Measurements from ENCODE around the gene KRT23. TPM values are rescaled to one million over a fixed set of nuclear protein-coding genes. Genes with fewer than 3 reads are reported as not detected.

Gene KRT23
- total RNA-seq, 5 donors from 2014 or later (not counting 1 experiment from before 2014, with no cell fraction given), result not detected

- ChIA-PET CTCF (no interaction called here), POLR2A (no interaction called here)
- Mint-ChIP-seq H3K9me3 (no peaks in the 10 kb centered on the region), H3K4me1 (no peaks in the 10 kb centered on the region), H3K27ac (no peak overlapping the region), H3K36me3 (no peaks in the 10 kb centered on the region), H3K27me3 (peaks cover 31 to 35% of the 10 kb centered on the region in 2 donors), H3K4me3 (no peak overlapping the region)
- Histone ChIP-seq H3K36me3 (ENCODE audit: control insufficient read depth in 2 of 2, extremely low read depth in 1 of 2, insufficient read depth in 1 of 2, low read length in 1 of 2) (no peaks in the 10 kb centered on the region), H3K27ac (ENCODE audit: low read length) (no peak overlapping the region), H3K27me3 (replicated peaks in 1 of 2; ENCODE audit: control insufficient read depth in 2 of 2, extremely low read depth in 1 of 2, insufficient read depth in 2 of 2, low read length in 1 of 2) (peaks cover 0 to 16% of the 10 kb centered on the region in 2 experiments), H3K4me3 (ENCODE audit: control insufficient read depth in 1 of 2, extremely low read depth in 1 of 2, low read length in 1 of 2) (no peak overlapping the region), H3K9me3 (no peaks in the 10 kb centered on the region), H3K4me1 (ENCODE audit: control insufficient read depth in 1 of 2, extremely low read depth in 1 of 2, insufficient read depth in 2 of 2, low read length in 2 of 2) (no peaks in the 10 kb centered on the region)
- WGBS (ENCODE audit: insufficient coverage), result 77% methylated on average over 12 of the region's 13 CpGs
- no peak for ATAC-seq (replicated peaks in 1 of 4)
- no peak for DNase-seq
These were observed 41.2 kb upstream of the KRT23 start for GRCh38 chr17:40978575-40979151.

DNA sequence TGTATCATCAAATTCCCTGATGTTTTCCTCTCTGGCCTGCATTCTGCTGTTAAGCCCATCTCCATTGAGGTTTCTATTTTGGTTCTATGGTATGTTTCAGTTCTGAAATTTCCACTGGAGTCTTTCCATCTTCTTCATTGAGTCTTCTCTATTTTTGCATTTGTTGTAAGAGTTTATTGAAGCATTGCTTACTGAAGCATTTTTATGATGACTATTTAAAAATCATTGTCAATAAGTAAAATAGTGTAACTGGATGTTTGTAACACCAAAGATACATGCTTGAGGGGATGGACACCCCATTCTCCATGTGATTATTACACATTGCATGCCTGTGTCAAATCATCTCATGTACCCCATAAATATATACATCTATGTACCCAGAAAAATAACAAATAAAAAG is 38.1 kb upstream of the KRT23 start:
- Histone ChIP-seq H3K9me3 (no peaks in the 10 kb centered on the region), H3K4me3 (ENCODE audit: control insufficient read depth in 1 of 2, extremely low read depth in 1 of 2, low read length in 1 of 2) (no peak overlapping the region), H3K27me3 (replicated peaks in 1 of 2; ENCODE audit: control insufficient read depth in 2 of 2, extremely low read depth in 1 of 2, insufficient read depth in 2 of 2, low read length in 1 of 2) (peaks cover 0 to 11% of the 10 kb centered on the region in 2 experiments), H3K36me3 (ENCODE audit: control insufficient read depth in 2 of 2, extremely low read depth in 1 of 2, insufficient read depth in 1 of 2, low read length in 1 of 2) (no peaks in the 10 kb centered on the region), H3K27ac (ENCODE audit: low read length) (no peak overlapping the region), H3K4me1 (ENCODE audit: control insufficient read depth in 1 of 2, extremely low read depth in 1 of 2, insufficient read depth in 2 of 2, low read length in 2 of 2) (no peaks in the 10 kb centered on the region)
- Mint-ChIP-seq H3K4me3 (no peak overlapping the region), H3K36me3 (no peaks in the 10 kb centered on the region), H3K4me1 (no peaks in the 10 kb centered on the region), H3K27ac (no peak overlapping the region), H3K27me3 (peaks cover 27 to 31% of the 10 kb centered on the region in 2 donors), H3K9me3 (no peaks in the 10 kb centered on the region)
- CTCF ChIA-PET, result interaction anchor here in 1 of 2 donors (0.6 kb wide), 1 partner anchor 347 kb away, joined by 4 read pairs; no protein-coding TSS in a partner anchor
- POLR2A ChIA-PET, result no interaction called here
- no peak for DNase-seq
- ATAC-seq (replicated peaks in 1 of 4), result no peak

DNA sequence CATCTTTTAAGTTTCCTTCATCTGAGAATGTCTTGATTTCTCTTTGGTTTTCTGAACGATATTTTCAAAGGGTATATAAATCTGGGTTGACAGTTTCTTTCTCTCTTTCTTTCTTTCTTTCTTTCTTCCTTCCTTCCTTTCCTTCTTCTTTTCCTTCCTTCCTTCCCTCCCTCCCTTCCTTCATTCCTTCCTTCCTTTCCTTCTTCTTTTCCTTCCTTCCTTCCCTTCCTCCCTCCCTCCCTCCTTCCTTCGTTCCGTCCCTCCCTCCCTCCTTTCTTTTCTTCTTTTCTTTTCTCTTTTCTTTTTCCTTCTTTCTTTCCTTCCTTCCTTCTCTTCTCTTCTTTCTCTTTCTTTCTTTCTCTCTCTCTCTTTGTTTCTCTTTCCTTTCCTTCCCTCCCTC is 36.9 kb upstream of the KRT23 start:
- ATAC-seq (replicated peaks in 1 of 4), result no peak
- Mint-ChIP-seq H3K4me1 (no peaks in the 10 kb centered on the region), H3K27me3 (peaks cover 26 to 27% of the 10 kb centered on the region in 2 donors), H3K4me3 (no peak overlapping the region), H3K27ac (no peak overlapping the region), H3K36me3 (no peaks in the 10 kb centered on the region), H3K9me3 (no peaks in the 10 kb centered on the region)
- H3K9me3 ChIP-seq, result no peaks in the 10 kb centered on the region
- no peaks in the 10 kb centered on the region for H3K4me1 ChIP-seq (ENCODE audit: control insufficient read depth in 1 of 2, extremely low read depth in 1 of 2, insufficient read depth in 2 of 2, low read length in 2 of 2)
- POLR2A ChIA-PET, result no interaction called here
- H3K4me3 ChIP-seq (ENCODE audit: control insufficient read depth in 1 of 2, extremely low read depth in 1 of 2, low read length in 1 of 2), result no peak overlapping the region
- no peaks in the 10 kb centered on the region for H3K36me3 ChIP-seq (ENCODE audit: control insufficient read depth in 2 of 2, extremely low read depth in 1 of 2, insufficient read depth in 1 of 2, low read length in 1 of 2)
- no peak for DNase-seq
- H3K27ac ChIP-seq (ENCODE audit: low read length), result no peak overlapping the region
- H3K27me3 ChIP-seq (replicated peaks in 1 of 2; ENCODE audit: control insufficient read depth in 2 of 2, extremely low read depth in 1 of 2, insufficient read depth in 2 of 2, low read length in 1 of 2), result peaks cover 0 to 8% of the 10 kb centered on the region in 2 experiments
- CTCF ChIA-PET, result no interaction called here
- 95% methylated on average over 2 of the region's 3 CpGs for WGBS (ENCODE audit: insufficient coverage)

DNA sequence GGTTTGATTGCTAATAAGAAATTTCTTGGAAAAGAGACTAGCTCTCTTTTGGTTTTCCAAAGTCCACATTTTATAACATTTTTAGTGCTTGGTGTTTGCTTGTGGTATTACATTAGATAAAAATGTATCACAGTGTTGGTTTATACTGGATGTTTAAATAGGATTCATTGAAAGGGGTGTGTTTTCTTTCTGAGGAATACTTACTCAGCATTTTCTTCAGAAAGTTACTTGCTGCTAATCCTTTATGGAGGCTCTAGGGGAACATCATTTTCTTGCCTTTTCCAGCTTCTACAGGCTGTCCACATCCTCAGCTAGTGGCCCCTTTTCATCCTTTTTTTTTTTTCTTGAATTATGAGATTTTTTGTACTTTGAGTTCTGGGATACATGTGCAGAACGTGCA is 30.1 kb upstream of the KRT23 start:
- peaks cover 8 to 26% of the 10 kb centered on the region in 2 donors for H3K27me3 Mint-ChIP-seq
- no peak overlapping the region for H3K4me3 Mint-ChIP-seq
- DNase-seq, result no peak
- H3K36me3 Mint-ChIP-seq, result no peaks in the 10 kb centered on the region
- H3K4me1 Mint-ChIP-seq, result peaks cover 0 to 5% (median 0%) of the 10 kb centered on the region in 3 donors
- H3K4me3 ChIP-seq (ENCODE audit: control insufficient read depth in 1 of 2, extremely low read depth in 1 of 2, low read length in 1 of 2), result no peak overlapping the region
- ChIA-PET POLR2A (interaction anchor here in 1 of 2 donors (0.6 kb wide), 1 partner anchor 240 kb away, joined by 3 read pairs; no protein-coding TSS in a partner anchor), CTCF (interaction anchor here in 1 of 2 donors (0.6 to 0.7 kb wide), 2 partner anchors 347 to 1157 kb away, joined by 4 read pairs; no protein-coding TSS in a partner anchor)
- no peak overlapping the region for H3K27ac Mint-ChIP-seq
- no peaks in the 10 kb centered on the region for H3K9me3 ChIP-seq
- no CpG with 5 or more reads among the region's 1 CpG for whole genome bisulfite sequencing (ENCODE audit: insufficient coverage)
- no peaks in the 10 kb centered on the region for H3K9me3 Mint-ChIP-seq
- H3K27me3 ChIP-seq (replicated peaks in 1 of 2; ENCODE audit: control insufficient read depth in 2 of 2, extremely low read depth in 1 of 2, insufficient read depth in 2 of 2, low read length in 1 of 2), result no peaks in the 10 kb centered on the region
- no peaks in the 10 kb centered on the region for H3K4me1 ChIP-seq (ENCODE audit: control insufficient read depth in 1 of 2, extremely low read depth in 1 of 2, insufficient read depth in 2 of 2, low read length in 2 of 2)
- no peaks in the 10 kb centered on the region for H3K36me3 ChIP-seq (ENCODE audit: control insufficient read depth in 2 of 2, extremely low read depth in 1 of 2, insufficient read depth in 1 of 2, low read length in 1 of 2)
- H3K27ac ChIP-seq (ENCODE audit: low read length), result no peak overlapping the region
- ATAC-seq (replicated peaks in 1 of 4), result no peak

DNA sequence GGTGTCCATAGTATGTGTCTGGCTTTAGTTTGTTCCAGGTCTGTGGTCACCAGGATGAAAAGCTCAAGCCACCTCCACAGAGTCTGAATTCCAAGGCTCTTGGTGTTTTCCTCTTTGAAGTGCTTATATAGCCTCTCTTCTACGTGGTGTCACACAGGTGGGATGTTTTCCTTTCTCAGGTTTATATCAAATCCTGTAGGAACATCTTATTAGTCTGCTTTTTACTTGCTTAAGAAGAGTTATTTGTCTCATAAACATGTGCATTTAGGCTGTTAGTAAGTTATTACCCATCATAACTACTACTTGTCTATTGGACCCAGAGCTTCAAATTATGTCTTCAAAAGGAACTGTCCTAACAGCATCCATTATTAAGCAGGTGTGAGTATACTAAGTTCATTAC is 29.4 kb upstream of the KRT23 start, which contains the start of gene KRT39:
KRT39 (minus strand) TSS at position 101 of the 400 bp plus-strand sequence; CDS start at position 9, 92 bp downstream.
- Mint-ChIP-seq H3K9me3 (no peaks in the 10 kb centered on the region), H3K4me3 (no peak within 1 kb of the TSS), H3K27ac (no peak within 1 kb of the TSS), H3K36me3 (no peaks in the 10 kb centered on the region), H3K4me1 (peaks cover 0 to 5% (median 0%) of the 10 kb centered on the region in 3 donors), H3K27me3 (peaks cover 8 to 26% of the 10 kb centered on the region in 2 donors)
- POLR2A ChIA-PET, result interaction anchor here in 1 of 2 donors (0.6 kb wide), 1 partner anchor 241 kb away, joined by 3 read pairs; no protein-coding TSS in a partner anchor
- WGBS (ENCODE audit: insufficient coverage), result no CpG with 5 or more reads among the region's 1 CpG
- H3K36me3 ChIP-seq (ENCODE audit: control insufficient read depth in 2 of 2, extremely low read depth in 1 of 2, insufficient read depth in 1 of 2, low read length in 1 of 2), result no peaks in the 10 kb centered on the region
- no peak for DNase-seq
- CTCF ChIA-PET, result interaction anchor here in 1 of 2 donors (0.6 kb wide), 1 partner anchor 1158 kb away, joined by 4 read pairs; no protein-coding TSS in a partner anchor
- H3K4me3 ChIP-seq (ENCODE audit: control insufficient read depth in 1 of 2, extremely low read depth in 1 of 2, low read length in 1 of 2), result no peak within 1 kb of the TSS
- ATAC-seq (replicated peaks in 1 of 4), result no peak
- H3K27ac ChIP-seq (ENCODE audit: low read length), result no peak within 1 kb of the TSS
- no peaks in the 10 kb centered on the region for H3K27me3 ChIP-seq (replicated peaks in 1 of 2; ENCODE audit: control insufficient read depth in 2 of 2, extremely low read depth in 1 of 2, insufficient read depth in 2 of 2, low read length in 1 of 2)
- no peaks in the 10 kb centered on the region for H3K9me3 ChIP-seq
- no peaks in the 10 kb centered on the region for H3K4me1 ChIP-seq (ENCODE audit: control insufficient read depth in 1 of 2, extremely low read depth in 1 of 2, insufficient read depth in 2 of 2, low read length in 2 of 2)

GRCh38 chr17:40963838-40964237 is 26.4 kb upstream of the KRT23 start:
- CTCF ChIA-PET, result interaction anchor here in 1 of 2 donors (0.8 kb wide), 1 partner anchor 167 kb away, joined by 3 read pairs; no protein-coding TSS in a partner anchor
- Histone ChIP-seq H3K4me3 (ENCODE audit: control insufficient read depth in 1 of 2, extremely low read depth in 1 of 2, low read length in 1 of 2) (no peak overlapping the region), H3K36me3 (ENCODE audit: control insufficient read depth in 2 of 2, extremely low read depth in 1 of 2, insufficient read depth in 1 of 2, low read length in 1 of 2) (no peaks in the 10 kb centered on the region), H3K9me3 (no peaks in the 10 kb centered on the region), H3K27ac (ENCODE audit: low read length) (no peak overlapping the region), H3K4me1 (ENCODE audit: control insufficient read depth in 1 of 2, extremely low read depth in 1 of 2, insufficient read depth in 2 of 2, low read length in 2 of 2) (no peaks in the 10 kb centered on the region), H3K27me3 (replicated peaks in 1 of 2; ENCODE audit: control insufficient read depth in 2 of 2, extremely low read depth in 1 of 2, insufficient read depth in 2 of 2, low read length in 1 of 2) (peaks cover 0 to 4% of the 10 kb centered on the region in 2 experiments)
- ATAC-seq (replicated peaks in 1 of 4), result peak in 1 of 4 experiments; percentile 36
- Mint-ChIP-seq H3K9me3 (no peaks in the 10 kb centered on the region), H3K27me3 (peaks cover 6 to 28% of the 10 kb centered on the region in 2 donors), H3K27ac (no peak overlapping the region), H3K4me1 (peaks cover 0 to 7% (median 0%) of the 10 kb centered on the region in 3 donors), H3K4me3 (no peak overlapping the region), H3K36me3 (no peaks in the 10 kb centered on the region)
- DNase-seq, result peak in 2 of 35 experiments; percentile 0 to 38
- WGBS (ENCODE audit: insufficient coverage), result no CpG with 5 or more reads among the region's 1 CpG
- POLR2A ChIA-PET, result no interaction called here
